Stimulated activated CD8-positive, alpha-beta memory T cell treated with anti-CD3 and anti-CD28 coated beads, Interleukin-4, amount 100 ng/mL, for 1 hour (primary cell): ENCODE data around the gene MLF2.
"Not testable (repeated sequence)": the region's sequence is repeated elsewhere in the genome, so short reads cannot be mapped to it uniquely, and the experiment has no call there.

Experiments used
- DNase-seq, 2 donors: peaks; one replicate each; pipeline ENCODE4 v3.0.0-alpha.2; 2020; ENCODE audit warnings: low read depth in 2 of 2, low spot score in 1 of 2

MLF2 gene

GRCh38 chr12:6735448-6736191, 17.3 kb downstream of the MLF2 start:
- DNase-seq, result peak in 1 of 2 donors; percentile 12

GRCh38 chr12:6734506-6735387, 18.2 kb downstream of the MLF2 start:
- DNase-seq, result no peak

GRCh38 chr12:6730169-6730568, 22.8 kb downstream of the MLF2 start:
- DNase-seq, result no peak

- no peak for DNase-seq
Observed at GRCh38 chr12:6729186-6729585, 23.8 kb downstream of the MLF2 start.

GRCh38 chr12:6725350-6725749, 27.6 kb downstream of the MLF2 start:
- DNase-seq, result no peak

- no peak for DNase-seq
Observed at GRCh38 chr12:6724409-6724797, 28.5 kb downstream of the MLF2 start.

- DNase-seq, result peak; percentile 87 to 91
Observed at GRCh38 chr12:6723607-6724408, 29.1 kb downstream of the MLF2 start, which contains the start of gene COPS7A. Gene COPS7A, plus strand, starts transcription at chr12:6724046. Its CDS starts 611 bp downstream, at chr12:6724657.

- no peak for DNase-seq
Observed at GRCh38 chr12:6722863-6723262, 30.1 kb downstream of the MLF2 start.

- no peak for DNase-seq
Observed at GRCh38 chr12:6716874-6717437, 36.0 kb downstream of the MLF2 start.

- not testable (repeated sequence) for DNase-seq
Observed at GRCh38 chr12:6716031-6716873, 36.7 kb downstream of the MLF2 start.

GRCh38 chr12:6708960-6709394, 44.0 kb downstream of the MLF2 start:
- no peak for DNase-seq

GRCh38 chr12:6708351-6708750, 44.6 kb downstream of the MLF2 start:
- DNase-seq, result not testable (repeated sequence)

- no peak for DNase-seq
Observed at GRCh38 chr12:6703631-6704030, 49.3 kb downstream of the MLF2 start.

GRCh38 chr12:6701078-6701768, 51.7 kb downstream of the MLF2 start:
- DNase-seq, result no peak

GRCh38 chr12:6700646-6701051, 52.3 kb downstream of the MLF2 start, which contains the start of gene PIANP:
Gene PIANP, minus strand, starts transcription at chr12:6700815. Its CDS starts 2,754 bp downstream, at chr12:6698061.
- peak in 1 of 2 donors; percentile 10 for DNase-seq

- no peak for DNase-seq
Observed at GRCh38 chr12:6699989-6700645, 52.8 kb downstream of the MLF2 start.

- DNase-seq, result no peak
Observed at GRCh38 chr12:6699259-6699988, 53.5 kb downstream of the MLF2 start.
